SJCRH30 (cell line): ENCODE data around the gene YWHAH. TPM values are rescaled to one million over a fixed set of nuclear protein-coding genes. Genes with fewer than 3 reads are reported as not detected.

Source experiments
- DNase-seq, 2 experiments: peaks; one replicate each; pipeline ENCODE4 v3.0.0-alpha.2; 2015 to 2020
- H3K27ac ChIP-seq: fragments of 250-450 bp; sonication (Bioruptor Pico); 2 replicates; pipeline ENCODE4 v1.5.1; 2020; ENCODE audit warnings: mild to moderate bottlenecking, moderate library complexity
- H3K27me3 ChIP-seq: fragments of 250-450 bp; sonication (Bioruptor Pico); 2 replicates; pipeline ENCODE4 v1.5.1; 2020; ENCODE audit warnings: mild to moderate bottlenecking, moderate library complexity
- H3K36me3 ChIP-seq: fragments of 250-450 bp; sonication (Bioruptor Pico); 2 replicates; pipeline ENCODE4 v1.5.1; 2020; ENCODE audit warnings: mild to moderate bottlenecking, moderate library complexity
- H3K4me1 ChIP-seq: fragments of 250-450 bp; sonication (Bioruptor Pico); 2 replicates; pipeline ENCODE4 v1.5.1; 2020; ENCODE audit warnings: mild to moderate bottlenecking, moderate library complexity
- H3K4me3 ChIP-seq: fragments of 250-450 bp; sonication (Bioruptor Pico); 2 replicates; pipeline ENCODE4 v1.5.1; 2020; ENCODE audit warnings: mild to moderate bottlenecking, moderate library complexity
- H3K9me3 ChIP-seq: fragments of 250-450 bp; sonication (Bioruptor Pico); replicated peaks from 2 replicates; pipeline ENCODE4 v1.5.1; 2020; ENCODE audit warnings: mild to moderate bottlenecking, moderate library complexity
- total RNA-seq: library from RNA; depleted of rRNA; stranded (reverse); fragments of >200 nt; shearing (Covaris generic); gene quantifications from 2 replicates; pipeline ENCODE4 v1.2.3, GENCODE V29; 2014

Gene YWHAH
- total RNA-seq, 1 experiment from 2014 or later: 106 TPM

DNA sequence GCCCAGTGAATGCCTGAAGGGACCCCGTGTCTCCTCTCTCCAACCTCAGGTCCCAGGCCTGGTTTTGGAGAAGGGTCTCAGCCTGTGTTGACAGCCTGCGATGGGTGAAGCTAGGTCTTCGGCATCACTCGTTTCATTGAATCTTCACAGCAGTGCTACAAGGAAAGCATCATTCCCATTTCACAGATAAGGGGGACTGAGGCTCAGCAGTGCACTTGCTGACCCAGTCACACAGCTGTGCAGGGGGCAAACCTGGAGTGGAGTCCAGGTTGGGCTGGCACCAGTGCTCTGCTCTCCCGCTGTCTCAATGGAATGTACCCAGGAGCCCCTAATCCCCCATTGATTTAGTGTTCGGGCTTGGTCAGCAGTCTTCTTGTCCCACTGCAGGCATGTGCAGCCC lies 10.9 kb upstream of the YWHAH start:
- H3K36me3 ChIP-seq: no peaks in the 10 kb centered on the region

GRCh38 chr22:31933816-31934482 lies 10.4 kb upstream of the YWHAH start:
- Histone ChIP-seq H3K27me3 (no peaks in the 10 kb centered on the region), H3K4me1 (0 out of 2 replicates have a peak, but pooled peaks cover 4% of the 10 kb centered on the region), H3K4me3 (no peak overlapping the region), H3K27ac (no peak overlapping the region), H3K36me3 (no peaks in the 10 kb centered on the region), H3K9me3 (no peaks in the 10 kb centered on the region)
- DNase-seq: no peak

More for the DNA sequence above, 10.9 kb upstream of the YWHAH start:
- Histone ChIP-seq H3K9me3 (no peaks in the 10 kb centered on the region), H3K27ac (no peak overlapping the region), H3K4me3 (no peak overlapping the region), H3K27me3 (no peaks in the 10 kb centered on the region), H3K4me1 (0 out of 2 replicates have a peak, but pooled peaks cover 4% of the 10 kb centered on the region)
- DNase-seq: no peak

DNA sequence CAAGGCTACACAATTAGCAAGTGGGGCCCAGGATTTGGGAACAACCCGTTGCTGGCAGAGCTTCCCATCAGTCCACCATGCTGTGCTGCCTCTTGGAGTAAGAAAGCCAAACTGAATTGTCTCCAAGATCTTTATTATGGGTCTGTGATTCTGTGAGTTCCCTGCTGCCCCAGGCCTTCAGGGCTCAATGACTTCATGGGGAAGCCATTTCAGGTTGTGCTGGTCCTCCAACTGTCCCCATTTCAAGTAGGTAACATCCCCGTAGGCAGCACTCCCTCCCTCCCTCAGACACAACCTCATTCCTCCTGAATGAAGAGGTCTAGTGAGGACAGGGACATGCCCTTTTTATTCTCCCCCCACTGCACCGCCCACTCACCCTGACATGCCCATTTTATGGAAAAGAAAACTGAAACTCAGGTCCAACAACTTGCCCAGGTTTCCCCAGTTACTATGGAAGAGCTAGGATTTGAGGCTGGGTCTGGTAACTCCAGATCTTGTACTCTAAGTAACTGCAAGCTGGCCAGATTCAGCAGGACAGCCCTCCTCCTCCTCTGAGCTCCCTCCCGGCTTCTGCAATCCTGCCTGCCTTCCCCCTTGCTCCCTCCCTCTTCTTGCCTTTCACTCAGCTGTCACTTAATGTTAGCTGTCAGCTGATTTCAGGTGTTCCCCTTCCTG lies 8.2 kb upstream of the YWHAH start:
- H3K4me1 ChIP-seq: no peaks in the 10 kb centered on the region
- no peaks in the 10 kb centered on the region for H3K27me3 ChIP-seq
- H3K27ac ChIP-seq: no peak overlapping the region
- no peak overlapping the region for H3K4me3 ChIP-seq
- H3K36me3 ChIP-seq: no peaks in the 10 kb centered on the region
- DNase-seq: no peak
- H3K9me3 ChIP-seq: no peaks in the 10 kb centered on the region

DNA sequence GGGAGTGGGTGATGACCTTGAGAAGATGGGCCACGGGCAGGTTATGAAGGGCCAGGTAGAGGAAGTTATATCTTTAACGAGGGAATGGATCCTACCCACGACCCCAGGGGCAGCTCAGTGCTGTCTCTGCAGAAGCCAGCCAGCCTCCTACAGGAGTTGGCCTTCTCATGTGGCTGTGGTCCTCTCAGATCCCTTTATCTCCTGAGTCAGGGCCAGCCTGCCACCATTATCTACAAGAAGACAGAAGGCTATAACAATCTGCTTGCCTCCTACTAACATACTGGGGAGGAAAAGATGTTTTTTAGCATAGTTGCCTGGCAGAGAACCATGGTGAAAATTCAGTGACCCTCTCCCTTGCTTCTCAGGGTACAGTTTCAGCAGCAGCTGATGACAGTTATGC lies 7.0 kb upstream of the YWHAH start:
- no peak for DNase-seq
- H3K4me3 ChIP-seq: no peak overlapping the region

GRCh38 chr22:31938296-31938695 lies 6.0 kb upstream of the YWHAH start:
- no peaks in the 10 kb centered on the region for H3K27me3 ChIP-seq
- no peak overlapping the region for H3K27ac ChIP-seq
- H3K4me1 ChIP-seq: no peaks in the 10 kb centered on the region
- no peaks in the 10 kb centered on the region for H3K36me3 ChIP-seq
- no peak overlapping the region for H3K4me3 ChIP-seq
- no peaks in the 10 kb centered on the region for H3K9me3 ChIP-seq
- DNase-seq: no peak

More for the DNA sequence above, 7.0 kb upstream of the YWHAH start:
- H3K27ac ChIP-seq: no peak overlapping the region
- no peaks in the 10 kb centered on the region for H3K36me3 ChIP-seq
- H3K4me1 ChIP-seq: no peaks in the 10 kb centered on the region
- H3K9me3 ChIP-seq: no peaks in the 10 kb centered on the region
- no peaks in the 10 kb centered on the region for H3K27me3 ChIP-seq

- H3K9me3 ChIP-seq: no peaks in the 10 kb centered on the region
- H3K27ac ChIP-seq: no peak overlapping the region
- no peaks in the 10 kb centered on the region for H3K4me1 ChIP-seq
- H3K4me3 ChIP-seq: no peak overlapping the region
- DNase-seq: no peak
- no peaks in the 10 kb centered on the region for H3K36me3 ChIP-seq
- no peaks in the 10 kb centered on the region for H3K27me3 ChIP-seq
Measured at GRCh38 chr22:31940506-31940905, 3.8 kb upstream of the YWHAH start.

- no peak for DNase-seq
- Histone ChIP-seq H3K9me3 (no peaks in the 10 kb centered on the region), H3K27ac (no peak overlapping the region), H3K36me3 (no peaks in the 10 kb centered on the region), H3K27me3 (no peaks in the 10 kb centered on the region), H3K4me1 (peaks cover 5% of the 10 kb centered on the region), H3K4me3 (no peak overlapping the region)
Measured at GRCh38 chr22:31942091-31942490, 2.2 kb upstream of the YWHAH start.

DNA sequence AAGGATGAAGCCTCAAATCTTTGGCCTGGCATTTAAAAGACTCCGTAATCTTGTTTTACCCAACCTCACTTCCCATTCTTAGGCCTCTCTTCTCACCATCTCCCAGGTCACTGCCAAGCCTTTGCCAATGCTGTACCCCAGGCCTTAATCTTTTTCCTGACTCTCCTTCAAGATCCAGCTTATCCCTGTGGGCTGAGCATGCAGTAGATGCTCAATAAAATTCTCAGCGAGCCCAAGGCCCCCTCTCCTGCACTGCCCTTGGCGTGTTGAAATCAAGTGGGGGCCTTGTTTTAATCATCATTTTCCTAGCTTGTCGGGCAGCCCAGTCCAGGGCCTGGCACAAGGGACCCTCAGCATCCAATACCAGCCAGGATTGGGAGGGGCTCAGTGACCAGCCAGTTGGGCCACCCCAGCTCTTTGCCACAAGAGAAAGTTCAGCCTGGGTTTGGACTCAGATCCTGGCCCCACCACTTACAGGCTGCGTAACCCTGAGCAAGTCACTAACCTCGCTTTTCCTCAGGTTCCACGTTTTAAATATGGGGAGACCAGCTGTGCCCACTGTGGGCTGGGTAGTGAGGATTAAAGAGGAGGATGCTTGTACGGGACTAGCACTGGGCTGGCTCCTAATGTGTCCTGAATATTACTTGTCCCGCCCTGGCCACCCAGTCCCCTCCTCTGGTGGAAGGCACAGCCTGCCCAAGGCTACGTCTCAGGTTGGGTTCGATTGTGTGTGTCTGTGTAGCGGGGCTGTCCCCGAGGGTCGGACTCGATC lies 943 bp upstream of the YWHAH start:
- peak overlapping the region; percentile 95 for H3K4me3 ChIP-seq
- H3K4me1 ChIP-seq: peaks cover 5% of the 10 kb centered on the region
- H3K27me3 ChIP-seq: no peaks in the 10 kb centered on the region
- no peak for DNase-seq
- H3K36me3 ChIP-seq: peaks cover 4% of the 10 kb centered on the region; the same call in 1 of the 2 replicates
- no peaks in the 10 kb centered on the region for H3K9me3 ChIP-seq
- peak overlapping the region; percentile 88 for H3K27ac ChIP-seq

GRCh38 chr22:31944700-31945442 lies 536 bp downstream of the YWHAH start:
- peak; percentile 47 for DNase-seq
- peak overlapping the region; percentile 79 for H3K27ac ChIP-seq
- H3K4me1 ChIP-seq: peaks cover 5% of the 10 kb centered on the region
- H3K4me3 ChIP-seq: peak overlapping the region; percentile 95
- no peaks in the 10 kb centered on the region for H3K9me3 ChIP-seq
- H3K27me3 ChIP-seq: no peaks in the 10 kb centered on the region
- peaks cover 16% of the 10 kb centered on the region; the same call in 1 of the 2 replicates for H3K36me3 ChIP-seq

DNA sequence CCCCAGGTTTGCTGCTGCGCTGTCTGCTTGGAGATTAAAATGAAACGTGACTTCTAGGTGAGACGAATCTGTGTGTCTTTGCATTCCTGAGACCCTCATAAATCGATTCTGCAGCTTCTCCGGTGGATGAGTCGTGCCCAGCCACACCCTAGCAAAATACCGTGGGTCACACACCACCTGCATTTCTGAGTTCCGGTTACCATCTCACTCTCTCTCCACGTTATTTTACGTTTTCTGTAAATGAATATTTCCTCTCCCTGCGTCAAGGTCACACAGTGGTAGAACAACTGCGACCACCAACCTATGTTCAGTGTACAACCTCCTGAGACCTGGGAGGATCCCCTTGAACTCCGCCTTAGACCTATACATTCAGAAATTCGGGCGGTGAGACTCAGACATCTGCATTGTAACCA lies 1.1 kb downstream of the YWHAH start:
- H3K9me3 ChIP-seq: no peaks in the 10 kb centered on the region
- peaks cover 16% of the 10 kb centered on the region; the same call in 1 of the 2 replicates for H3K36me3 ChIP-seq
- H3K4me1 ChIP-seq: peaks cover 5% of the 10 kb centered on the region
- H3K27ac ChIP-seq: peak overlapping the region; percentile 79
- peak overlapping the region; percentile 95 for H3K4me3 ChIP-seq
- no peaks in the 10 kb centered on the region for H3K27me3 ChIP-seq
- no peak for DNase-seq

- H3K27me3 ChIP-seq: no peaks in the 10 kb centered on the region
- H3K36me3 ChIP-seq: peaks cover 16% of the 10 kb centered on the region; the same call in 1 of the 2 replicates
- peaks cover 5% of the 10 kb centered on the region for H3K4me1 ChIP-seq
- DNase-seq: peak in 1 of 2 experiments; percentile 22
- no peak overlapping the region for H3K27ac ChIP-seq
- no peaks in the 10 kb centered on the region for H3K9me3 ChIP-seq
- peak overlapping the region; percentile 95 for H3K4me3 ChIP-seq
Measured at GRCh38 chr22:31945971-31946680, 1.8 kb downstream of the YWHAH start.

DNA sequence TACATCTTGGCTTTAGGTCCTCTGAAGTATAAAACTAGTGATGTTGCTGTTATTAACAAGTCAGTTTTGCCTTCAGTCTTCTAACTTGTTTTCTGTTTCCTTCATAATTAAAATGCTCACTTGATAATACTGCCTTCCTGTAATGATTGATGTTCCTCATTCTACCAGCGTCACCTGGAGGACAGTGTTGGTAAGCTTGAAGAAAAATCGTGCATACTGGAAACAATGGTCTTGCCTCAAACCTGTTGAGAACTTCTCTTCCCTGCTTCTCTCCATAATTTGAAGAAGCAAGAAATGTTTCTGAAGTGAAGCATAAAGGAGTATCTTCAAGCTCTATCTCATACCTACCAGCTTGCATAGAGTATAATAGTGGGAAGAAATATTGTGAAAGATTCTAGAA lies 3.0 kb downstream of the YWHAH start:
- H3K9me3 ChIP-seq: no peaks in the 10 kb centered on the region
- no peak overlapping the region for H3K4me3 ChIP-seq
- peaks cover 16% of the 10 kb centered on the region; the same call in 1 of the 2 replicates for H3K36me3 ChIP-seq
- H3K27me3 ChIP-seq: no peaks in the 10 kb centered on the region
- H3K4me1 ChIP-seq: peaks cover 5% of the 10 kb centered on the region
- no peak for DNase-seq
- H3K27ac ChIP-seq: no peak overlapping the region

DNA sequence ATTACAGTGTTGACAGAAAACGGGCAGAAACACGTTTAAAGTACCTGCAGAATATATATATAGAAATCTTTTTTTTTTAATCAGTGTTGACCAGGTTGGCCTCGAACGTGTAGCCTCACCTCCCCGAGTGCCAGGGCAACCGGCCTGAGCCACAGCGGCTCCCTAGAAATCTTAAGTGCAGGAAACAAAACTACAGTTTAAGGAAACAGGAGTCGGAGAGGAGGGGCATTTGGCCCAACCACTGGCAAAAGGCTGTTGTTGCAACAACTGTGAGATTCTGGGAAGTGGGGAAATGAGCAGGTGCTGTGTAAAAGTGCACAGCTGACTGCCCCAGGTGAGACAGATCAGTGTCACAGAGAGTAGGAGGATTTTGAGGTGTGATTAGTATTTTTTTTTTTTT lies 3.7 kb downstream of the YWHAH start:
- H3K27me3 ChIP-seq: no peaks in the 10 kb centered on the region
- H3K4me3 ChIP-seq: no peak overlapping the region
- H3K36me3 ChIP-seq: peaks cover 22% of the 10 kb centered on the region; the same call in 1 of the 2 replicates
- H3K27ac ChIP-seq: no peak overlapping the region
- no peaks in the 10 kb centered on the region for H3K9me3 ChIP-seq
- H3K4me1 ChIP-seq: peaks cover 5% of the 10 kb centered on the region
- DNase-seq: no peak

GRCh38 chr22:31950226-31950625 lies 5.9 kb downstream of the YWHAH start:
- H3K9me3 ChIP-seq: no peaks in the 10 kb centered on the region
- H3K4me1 ChIP-seq: peaks cover 5% of the 10 kb centered on the region
- DNase-seq: no peak
- H3K36me3 ChIP-seq: peaks cover 22% of the 10 kb centered on the region; the same call in 1 of the 2 replicates
- H3K27me3 ChIP-seq: no peaks in the 10 kb centered on the region
- no peak overlapping the region for H3K27ac ChIP-seq
- no peak overlapping the region for H3K4me3 ChIP-seq
